Effector memory CD8-positive, alpha-beta T cell (primary cell): ENCODE data around the gene PNPLA5.
A peak's percentile ranks its signal among the peaks of the same experiment; 100 is the strongest.

Experiments
- ATAC-seq: fragments of 150-1000 bp; cut with Tn5 transposase; replicated peaks from 2 replicates; pipeline ENCODE4 v1.10.0; 2021; ENCODE audit warnings: mild to moderate bottlenecking, moderate library complexity
- DNase-seq, 3 experiments: peaks; one replicate each; pipeline ENCODE4 v3.0.0; 2021
- H3K27ac Mint-ChIP-seq, 2 donors: one replicate each; pipeline ENCODE4 v1.8.0; 2022; ENCODE audit warnings: mild to moderate bottlenecking in 2 of 2, mixed read lengths in 2 of 2, moderate library complexity in 2 of 2
- H3K27me3 Mint-ChIP-seq, 2 donors: one replicate each; pipeline ENCODE4 v1.8.0; 2022; ENCODE audit warnings: mixed read lengths in 2 of 2
- H3K36me3 Mint-ChIP-seq: one replicate; pipeline ENCODE4 v1.8.0; 2022; ENCODE audit warnings: mild to moderate bottlenecking, moderate library complexity, mixed read lengths; ENCODE audit not compliant: insufficient read depth
- H3K4me1 Mint-ChIP-seq, 2 donors: one replicate each; pipeline ENCODE4 v1.8.0; 2022; ENCODE audit warnings: low read depth in 2 of 2, mixed read lengths in 2 of 2
- H3K4me3 Mint-ChIP-seq, 2 donors: one replicate each; pipeline ENCODE4 v1.8.0; 2022; ENCODE audit warnings: mild to moderate bottlenecking in 2 of 2, mixed read lengths in 2 of 2, moderate library complexity in 2 of 2
- H3K9me3 Mint-ChIP-seq, 2 donors: one replicate each; pipeline ENCODE4 v1.8.0; 2022; ENCODE audit warnings: mixed read lengths in 2 of 2

Gene PNPLA5

DNA sequence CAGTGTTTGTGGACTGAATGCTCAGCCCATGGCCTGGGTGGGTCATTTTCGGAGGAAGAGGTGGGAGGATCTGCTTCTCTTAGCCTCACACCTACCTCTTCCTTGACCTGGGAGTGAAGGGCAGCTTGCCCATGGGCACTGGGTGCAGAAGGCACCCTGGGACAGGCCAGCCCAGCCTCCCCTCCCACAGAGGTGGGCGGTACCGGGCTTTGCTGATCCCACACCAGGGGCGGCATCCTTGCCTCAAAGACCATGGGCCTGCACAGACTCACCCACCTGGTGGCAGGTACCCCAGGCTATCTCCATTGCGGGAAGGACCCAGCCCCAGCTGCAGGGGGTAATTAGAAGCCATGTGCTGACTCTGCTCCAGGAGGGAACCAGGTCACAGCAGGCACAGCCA, 1.5 kb upstream of the PNPLA5 start:
- Mint-ChIP-seq H3K27ac (no peak overlapping the region), H3K36me3 (peaks cover 2% of the 10 kb centered on the region), H3K9me3 (no peaks in the 10 kb centered on the region), H3K4me1 (no peaks in the 10 kb centered on the region), H3K4me3 (no peak overlapping the region), H3K27me3 (peaks cover 46 to 79% of the 10 kb centered on the region in 2 donors)
- DNase-seq (no peak), ATAC-seq (no peak)

DNA sequence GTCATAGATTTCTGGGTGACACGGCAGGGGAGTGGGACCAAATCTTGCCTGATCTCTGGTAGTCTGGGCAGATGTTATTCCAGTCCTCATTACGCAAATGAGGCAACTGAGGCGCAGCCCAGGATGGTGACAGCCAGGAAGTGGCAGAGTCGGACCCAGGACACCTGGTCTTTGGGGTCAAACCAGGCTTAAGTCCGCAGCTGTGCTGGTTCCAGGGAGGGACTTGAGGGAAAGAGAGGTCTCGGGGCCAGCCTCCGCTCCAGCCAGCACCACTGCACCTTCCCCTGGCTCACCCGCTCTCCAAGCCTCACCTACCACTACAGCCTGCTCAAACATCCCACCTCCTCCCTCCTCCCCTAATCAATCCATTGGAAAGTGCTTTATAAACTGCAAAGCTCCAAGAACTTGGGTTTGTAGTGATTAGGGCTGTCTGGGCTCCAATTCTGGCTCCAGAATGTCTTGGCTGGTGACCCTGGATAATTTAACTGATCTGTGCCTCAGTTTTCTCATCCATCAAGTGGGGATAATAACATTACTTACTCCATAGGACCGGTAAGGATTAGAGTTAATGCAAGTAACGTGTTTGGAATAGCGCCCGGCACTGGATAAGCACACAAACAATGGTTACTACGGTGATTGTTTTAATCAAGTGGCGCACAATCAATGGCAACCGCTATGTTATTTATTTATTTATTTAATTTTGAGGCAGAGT, 526 bp upstream of the PNPLA5 start:
- ATAC-seq = no peak
- peaks cover 49 to 81% of the 10 kb centered on the region in 2 donors for H3K27me3 Mint-ChIP-seq
- no peaks in the 10 kb centered on the region for H3K9me3 Mint-ChIP-seq
- no peak for DNase-seq
- no peaks in the 10 kb centered on the region for H3K4me1 Mint-ChIP-seq
- H3K27ac Mint-ChIP-seq = no peak overlapping the region
- H3K36me3 Mint-ChIP-seq = peaks cover 2% of the 10 kb centered on the region
- no peak overlapping the region for H3K4me3 Mint-ChIP-seq

DNA sequence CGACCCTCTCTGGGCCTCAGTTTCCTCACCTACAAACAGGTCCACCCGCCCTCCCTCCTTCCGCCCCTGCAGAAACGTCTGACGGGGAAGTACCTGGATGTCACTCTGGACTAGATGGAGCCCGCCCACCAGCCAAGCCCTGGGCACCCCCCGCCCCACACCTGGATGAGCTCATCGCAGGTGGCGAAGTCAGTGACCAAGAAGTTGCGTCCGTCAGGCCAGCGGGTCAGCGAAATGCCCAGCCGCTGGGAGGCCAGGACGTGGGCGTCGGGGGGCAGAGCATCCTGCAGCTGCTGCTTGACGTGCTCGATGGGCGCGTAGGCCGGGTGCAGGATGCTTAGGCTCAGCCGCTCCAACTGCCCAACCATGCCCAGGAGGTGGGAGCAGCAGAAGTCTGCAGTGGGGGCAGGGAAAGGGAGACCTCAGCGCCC, 897 bp downstream of the PNPLA5 start:
- Mint-ChIP-seq H3K27me3 (peaks cover 51 to 89% of the 10 kb centered on the region in 2 donors), H3K4me3 (peak overlapping the region in 1 of 2 donors; percentile 29), H3K27ac (no peak overlapping the region), H3K36me3 (peaks cover 2% of the 10 kb centered on the region), H3K9me3 (no peaks in the 10 kb centered on the region), H3K4me1 (no peaks in the 10 kb centered on the region)
- DNase-seq (no peak), ATAC-seq (no peak)

DNA sequence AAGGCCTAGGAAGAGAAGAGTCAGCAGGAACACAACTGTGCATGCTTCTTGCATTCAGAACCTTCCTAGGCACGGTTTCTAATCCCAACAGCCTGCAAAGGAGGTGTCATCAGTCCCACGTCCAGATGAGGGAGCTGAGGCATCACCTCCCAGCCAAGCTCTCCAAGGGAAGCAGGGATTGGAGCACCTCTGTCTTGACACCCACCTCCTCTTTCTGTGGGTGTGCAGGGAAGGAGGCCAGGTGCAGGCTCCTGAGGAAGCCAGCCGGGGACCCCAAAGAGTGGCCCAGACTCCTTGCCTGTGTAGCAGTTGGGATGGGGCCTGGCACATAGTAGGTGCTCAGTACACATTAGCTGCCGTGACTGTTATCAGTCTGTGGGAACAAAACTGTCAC, 2.0 kb downstream of the PNPLA5 start:
- Mint-ChIP-seq H3K36me3 (peaks cover 5% of the 10 kb centered on the region), H3K4me1 (peaks cover under 1 to 4% of the 10 kb centered on the region in 2 donors), H3K4me3 (no peak overlapping the region), H3K9me3 (peaks cover 0 to 2% of the 10 kb centered on the region in 2 donors), H3K27me3 (peaks cover 51 to 91% of the 10 kb centered on the region in 2 donors), H3K27ac (no peak overlapping the region)
- DNase-seq (no peak), ATAC-seq (no peak)

DNA sequence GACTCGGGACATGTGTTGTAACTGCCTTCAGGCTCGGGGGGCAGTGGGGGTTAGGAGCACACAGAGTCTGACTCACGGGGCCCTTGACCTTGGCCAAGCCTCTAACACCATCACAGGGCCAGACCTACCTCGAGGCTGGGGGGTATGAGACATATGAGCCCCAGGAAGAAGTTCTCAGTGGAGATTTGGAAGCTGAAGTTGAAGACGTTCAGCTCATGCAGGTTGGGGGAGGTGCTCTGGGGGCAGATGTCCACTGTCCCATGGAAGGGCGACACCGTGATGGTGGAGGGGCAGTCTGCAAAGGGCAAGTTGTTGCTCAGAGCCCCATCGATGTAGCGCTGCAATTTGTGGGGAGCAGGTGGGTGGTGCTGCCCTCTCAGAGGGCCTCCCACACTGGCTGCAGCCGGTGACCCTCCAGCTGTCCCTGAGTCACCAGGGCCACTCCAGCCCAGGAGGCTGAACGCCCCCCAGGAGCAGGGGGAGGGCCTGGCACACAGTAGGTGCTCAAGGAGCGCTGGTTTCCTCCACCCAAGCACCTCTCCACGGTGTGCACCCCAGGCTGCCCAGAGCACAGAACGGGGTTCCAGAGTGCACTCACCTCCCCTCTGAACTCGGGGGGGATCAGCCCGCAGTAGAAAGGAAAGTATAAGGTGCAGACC, 2.5 kb downstream of the PNPLA5 start:
- ATAC-seq (no peak), DNase-seq (no peak)
- Mint-ChIP-seq H3K9me3 (peaks cover 0 to 2% of the 10 kb centered on the region in 2 donors), H3K36me3 (peaks cover 5% of the 10 kb centered on the region), H3K4me1 (peaks cover 6 to 8% of the 10 kb centered on the region in 2 donors), H3K27me3 (peaks cover 51 to 93% of the 10 kb centered on the region in 2 donors), H3K27ac (no peak overlapping the region), H3K4me3 (no peak overlapping the region)

DNA sequence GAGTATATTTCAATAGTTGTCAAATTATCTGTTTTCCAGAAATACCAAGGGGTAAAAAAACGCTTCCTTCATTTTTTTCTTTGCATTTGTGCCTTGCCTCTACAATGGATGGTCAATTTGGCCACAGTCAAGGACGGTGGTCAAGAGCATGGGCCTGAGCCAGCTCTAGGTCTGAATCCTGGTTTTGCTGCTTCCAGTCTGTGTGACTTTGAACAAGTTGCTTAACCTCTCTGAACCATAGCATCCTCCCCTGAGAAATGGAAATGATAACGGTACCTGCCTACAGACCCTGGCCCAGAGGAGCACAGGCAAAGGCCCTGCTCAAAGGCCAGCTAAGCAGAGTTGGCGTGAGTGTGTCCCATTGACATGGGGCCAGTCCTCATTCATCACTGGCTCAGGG, 3.1 kb downstream of the PNPLA5 start:
- DNase-seq (no peak), ATAC-seq (no peak)
- Mint-ChIP-seq H3K4me1 (peaks cover 9% of the 10 kb centered on the region in 2 donors), H3K36me3 (peaks cover 5% of the 10 kb centered on the region), H3K9me3 (peaks cover 0 to 2% of the 10 kb centered on the region in 2 donors), H3K27me3 (peaks cover 48 to 87% of the 10 kb centered on the region in 2 donors), H3K27ac (no peak overlapping the region), H3K4me3 (no peak overlapping the region)

DNA sequence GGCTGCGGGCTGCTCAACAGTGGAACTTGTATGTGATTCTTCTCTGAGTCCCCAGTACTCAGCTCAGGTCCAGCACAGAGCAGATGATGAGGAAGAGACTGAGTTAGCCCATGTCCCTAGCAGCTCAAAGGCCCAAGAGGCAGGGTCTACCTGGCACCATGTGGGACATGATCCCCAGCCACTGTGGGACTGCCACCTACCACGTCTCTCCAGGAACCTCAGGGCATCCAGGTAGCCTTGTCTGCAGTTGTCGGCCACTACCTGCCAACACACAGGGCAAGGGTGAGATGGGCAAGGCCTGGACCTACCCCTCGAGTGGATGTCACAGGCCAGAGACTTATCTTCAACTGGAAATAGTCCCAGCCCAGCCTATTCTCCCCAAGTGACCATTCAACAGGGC, 4.4 kb downstream of the PNPLA5 start:
- H3K9me3 Mint-ChIP-seq = peaks cover 0 to 2% of the 10 kb centered on the region in 2 donors
- H3K36me3 Mint-ChIP-seq = peaks cover 6% of the 10 kb centered on the region
- no peak for DNase-seq
- H3K4me3 Mint-ChIP-seq = no peak overlapping the region
- H3K27ac Mint-ChIP-seq = no peak overlapping the region
- H3K4me1 Mint-ChIP-seq = peaks cover 14 to 16% of the 10 kb centered on the region in 2 donors
- ATAC-seq = no peak
- peaks cover 42 to 84% of the 10 kb centered on the region in 2 donors for H3K27me3 Mint-ChIP-seq

DNA sequence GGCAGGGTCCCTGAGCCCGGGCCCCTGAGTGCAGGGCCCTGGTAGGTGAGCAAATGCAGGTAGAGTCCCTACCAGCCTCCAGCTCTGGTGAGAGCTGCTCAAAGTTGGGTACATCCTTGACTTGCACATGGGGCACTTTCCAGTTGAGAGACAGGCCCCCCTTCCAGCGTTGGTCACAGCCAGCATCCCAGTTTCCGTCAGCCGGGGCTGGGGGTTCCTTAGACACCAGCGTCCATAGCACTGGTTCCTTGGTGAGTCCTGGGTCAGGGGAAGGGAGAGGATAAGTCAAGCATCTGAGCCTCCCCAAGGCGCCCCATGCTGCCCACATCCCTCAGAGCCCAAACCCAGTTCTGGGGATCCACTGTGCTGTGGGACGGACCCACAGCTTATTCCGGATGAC, 5.6 kb downstream of the PNPLA5 start:
- peaks cover 14 to 16% of the 10 kb centered on the region in 2 donors for H3K4me1 Mint-ChIP-seq
- H3K27ac Mint-ChIP-seq = no peak overlapping the region
- peaks cover 42 to 73% of the 10 kb centered on the region in 2 donors for H3K27me3 Mint-ChIP-seq
- DNase-seq = no peak
- ATAC-seq = no peak
- peaks cover 0 to 2% of the 10 kb centered on the region in 2 donors for H3K9me3 Mint-ChIP-seq
- H3K4me3 Mint-ChIP-seq = no peak overlapping the region
- peaks cover 6% of the 10 kb centered on the region for H3K36me3 Mint-ChIP-seq

DNA sequence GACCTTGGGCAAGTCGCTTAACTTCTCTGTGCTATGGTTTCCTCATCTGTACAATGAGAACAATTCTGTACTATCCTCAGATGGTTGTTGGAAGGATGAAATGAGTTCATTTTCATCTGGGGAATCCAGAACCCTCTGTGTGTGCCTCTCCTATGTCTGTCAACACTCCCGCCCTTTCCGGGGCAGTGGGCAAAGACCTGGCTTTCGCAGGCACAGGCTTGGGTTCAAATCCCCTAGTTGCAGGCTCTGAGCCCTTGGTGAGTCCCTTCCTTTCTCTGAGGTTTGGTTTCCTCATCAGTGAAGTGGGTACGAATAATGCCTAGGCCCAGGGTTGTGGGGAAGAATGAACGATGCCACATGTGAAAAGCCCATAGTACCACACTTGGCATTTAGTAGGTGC, 6.0 kb downstream of the PNPLA5 start:
- peaks cover 14 to 16% of the 10 kb centered on the region in 2 donors for H3K4me1 Mint-ChIP-seq
- peaks cover 6% of the 10 kb centered on the region for H3K36me3 Mint-ChIP-seq
- DNase-seq = no peak
- peaks cover 0 to 2% of the 10 kb centered on the region in 2 donors for H3K9me3 Mint-ChIP-seq
- H3K4me3 Mint-ChIP-seq = peak overlapping the region; percentile 26 to 38
- ATAC-seq = no peak
- H3K27me3 Mint-ChIP-seq = peaks cover 41 to 76% of the 10 kb centered on the region in 2 donors
- H3K27ac Mint-ChIP-seq = no peak overlapping the region

DNA sequence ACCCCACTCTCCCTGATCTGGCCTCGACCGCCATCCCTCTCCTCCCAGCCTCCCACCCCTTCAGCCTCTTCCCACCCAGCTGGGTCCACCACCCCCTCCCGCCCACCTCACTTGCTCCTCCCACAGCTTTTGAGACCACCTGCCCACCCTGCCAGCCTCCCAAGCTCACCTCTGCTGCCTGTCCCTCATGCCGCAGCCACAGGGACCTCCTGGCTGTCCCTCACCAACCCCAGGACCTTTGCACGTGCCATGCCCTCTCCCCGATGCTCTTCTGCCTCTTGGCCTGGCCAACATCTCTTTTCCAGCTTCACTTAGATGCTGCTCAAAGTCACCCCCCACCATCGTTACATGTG, 6.5 kb downstream of the PNPLA5 start:
- Mint-ChIP-seq H3K36me3 (peaks cover 6% of the 10 kb centered on the region), H3K27ac (no peak overlapping the region), H3K9me3 (peaks cover 0 to 2% of the 10 kb centered on the region in 2 donors), H3K27me3 (peaks cover 36 to 77% of the 10 kb centered on the region in 2 donors), H3K4me1 (peaks cover 14 to 16% of the 10 kb centered on the region in 2 donors), H3K4me3 (peak overlapping the region; percentile 26 to 38)
- ATAC-seq (no peak), DNase-seq (no peak)

DNA sequence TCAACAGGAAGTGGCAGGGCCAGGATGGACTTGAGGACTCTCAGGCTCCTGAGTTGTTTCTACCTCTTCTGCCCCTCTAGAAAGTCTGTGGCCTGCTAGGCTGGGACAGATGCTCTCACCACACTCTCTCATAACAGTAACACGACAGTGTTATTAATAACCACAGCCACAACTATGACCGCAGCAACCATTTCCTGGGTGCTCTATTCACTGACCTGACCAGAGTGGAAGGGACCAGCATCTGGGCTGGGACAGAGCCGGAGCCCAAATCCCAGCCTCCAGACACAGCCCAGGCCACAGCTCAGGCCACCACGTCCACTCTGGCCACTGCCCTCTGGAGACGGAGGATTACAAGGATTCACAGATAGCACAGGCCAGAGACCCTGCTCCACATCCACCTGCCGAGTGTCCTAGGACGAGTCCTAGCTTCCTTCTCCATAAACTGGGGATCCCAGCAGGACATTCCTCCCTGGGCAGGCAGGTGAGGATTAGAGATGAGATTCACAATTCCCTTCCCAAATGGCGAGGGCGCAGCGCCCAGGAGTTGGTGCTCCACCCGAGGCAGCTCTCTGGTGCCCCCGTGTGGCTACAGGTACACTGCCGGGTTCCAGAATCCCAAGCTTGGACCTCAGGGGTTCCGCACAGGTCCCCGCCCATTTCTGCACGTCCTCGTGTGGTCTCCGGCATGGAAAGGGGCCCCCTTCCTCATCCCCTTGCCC, 7.1 kb downstream of the PNPLA5 start:
- no peak overlapping the region for H3K27ac Mint-ChIP-seq

DNA sequence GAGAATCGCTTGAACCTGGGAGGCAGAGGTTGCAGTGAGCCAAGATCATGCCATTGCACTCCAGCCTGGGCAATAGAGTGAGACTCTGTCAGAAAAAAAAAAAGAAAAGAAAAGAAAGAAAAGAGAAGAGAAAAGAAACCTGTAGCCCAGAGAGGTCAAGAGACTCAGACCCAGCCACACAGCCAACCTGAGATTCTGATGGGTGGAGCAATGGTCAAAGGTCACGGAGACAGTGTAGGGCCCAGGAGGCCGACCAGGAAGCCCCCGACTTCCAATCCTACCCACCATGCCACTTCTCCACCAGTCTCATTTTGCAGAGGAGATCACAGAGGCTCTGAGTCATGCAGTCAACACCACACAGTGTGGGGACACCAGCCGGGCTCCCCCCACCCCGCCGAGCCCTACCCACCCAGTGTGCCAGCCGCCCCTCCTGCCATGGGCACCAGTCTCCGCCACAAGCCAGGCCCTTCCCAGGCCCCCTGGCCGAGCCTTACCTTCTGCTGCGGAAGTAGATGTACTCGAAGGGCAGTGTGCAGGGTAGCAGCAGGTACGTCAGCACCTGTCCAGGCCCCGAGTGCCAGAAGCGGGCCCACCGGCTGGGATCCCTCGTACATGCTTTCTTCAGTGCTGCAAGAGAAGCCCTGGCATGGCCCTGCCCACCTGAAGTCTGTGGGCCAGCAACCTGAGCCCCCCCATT, 7.9 kb downstream of the PNPLA5 start:
- Mint-ChIP-seq H3K4me3 (no peak overlapping the region), H3K27me3 (peaks cover 32 to 77% of the 10 kb centered on the region in 2 donors), H3K27ac (no peak overlapping the region), H3K36me3 (peaks cover 6% of the 10 kb centered on the region), H3K9me3 (peaks cover 0 to 2% of the 10 kb centered on the region in 2 donors), H3K4me1 (peaks cover 14 to 16% of the 10 kb centered on the region in 2 donors)
- ATAC-seq (no peak), DNase-seq (no peak)

More for the DNA sequence above, 7.1 kb downstream of the PNPLA5 start:
- DNase-seq (peak; percentile 11 to 23 (median 19)), ATAC-seq (peak; percentile 32)
- peaks cover 14 to 16% of the 10 kb centered on the region in 2 donors for H3K4me1 Mint-ChIP-seq
- H3K4me3 Mint-ChIP-seq = peak overlapping the region; percentile 25 to 35
- peaks cover 6% of the 10 kb centered on the region for H3K36me3 Mint-ChIP-seq
- peaks cover 32 to 77% of the 10 kb centered on the region in 2 donors for H3K27me3 Mint-ChIP-seq
- peaks cover 0 to 2% of the 10 kb centered on the region in 2 donors for H3K9me3 Mint-ChIP-seq
